Body of pancreas (tissue), 4 donors: ENCODE results near the gene SPIRE2. TPM values are rescaled to one million over a fixed set of nuclear protein-coding genes. Genes with fewer than 3 reads are reported as not detected.

Source experiments
- ATAC-seq: fragments of 150-250 bp; one replicate; pipeline ENCODE4 v1.9.1; 2016
- DNase-seq, 4 donors: peaks; one replicate each; pipeline ENCODE4 v3.0.0-alpha.2; 2019
- H3K27ac ChIP-seq, 4 donors: fragments of 200-600 bp; sonication (generic); 1 replicate in 3 of 4; 2 replicates in 1 of 4; pipeline versions ENCODE4 v1.5.1 to v1.6.1; 2016 to 2019; ENCODE audit warnings: mild to moderate bottlenecking in 1 of 4, mixed read lengths in 1 of 4, moderate library complexity in 1 of 4
- H3K27me3 ChIP-seq, 2 donors: fragments of 200-600 bp; sonication (generic); one replicate each; pipeline ENCODE4 v1.6.0; 2016; ENCODE audit warnings: mild to moderate bottlenecking in 1 of 2
- H3K36me3 ChIP-seq, 2 donors: fragments of 200-600 bp; sonication (generic); replicated peaks in 1 of 2; 2 replicates each; pipeline ENCODE4 v1.5.1; 2016; ENCODE audit warnings: low read depth in 2 of 2; ENCODE audit not compliant: insufficient read depth in 1 of 2
- H3K4me1 ChIP-seq: fragments of 200-600 bp; sonication (generic); one replicate; pipeline ENCODE4 v1.6.0; 2016
- H3K4me3 ChIP-seq, 2 donors: fragments of 200-600 bp; sonication (generic); 1 replicate in 1 of 2; 2 replicates in 1 of 2; pipeline ENCODE4 v1.5.1; 2016 to 2019
- H3K9me3 ChIP-seq, 3 donors: fragments of 200-600 bp; sonication (generic); 1 replicate in 2 of 3; 2 replicates in 1 of 3; pipeline ENCODE4 v1.5.1; 2016
- POLR2A ChIP-seq, 3 donors: fragments of 450-650 bp; IDR thresholded peaks; one replicate each; pipeline ENCODE4 v1.6.1; 2016; ENCODE audit warnings: antibody characterized with exemption in 3 of 3, mild to moderate bottlenecking in 2 of 3
- WGBS, 2 donors: methylation state at CpG; one replicate each; pipeline ENCODE4 v1.1.5; 2017; 5-methylcytosine and 5-hydroxymethylcytosine counted together
- intact Hi-C: fragments of 100-400 bp; cut with DNase I; formaldehyde crosslinking; loops from one replicate; pipeline ENCODE4 v1.15.1; 2023
- total RNA-seq, 2 donors: library from RNA; depleted of rRNA; stranded (reverse); fragments of >200 nt; gene quantifications; one replicate each; pipeline ENCODE4 v1.1.0, GENCODE V29; 2016
- TF ChIP-seq, protein P1 (sequence below), 7 experiments: fragments of 450-650 bp in 4 of 7; fragments of 200-600 bp in 3 of 7; sonication (generic) in 3 of 7; IDR thresholded peaks; one replicate each; pipeline ENCODE4 v1.5.1; 2016 to 2019; ENCODE audit warnings: antibody characterized with exemption in 7 of 7

Gene SPIRE2
- total RNA-seq, 2 donors from 2014 or later = 7.3 to 7.6 TPM

DNA sequence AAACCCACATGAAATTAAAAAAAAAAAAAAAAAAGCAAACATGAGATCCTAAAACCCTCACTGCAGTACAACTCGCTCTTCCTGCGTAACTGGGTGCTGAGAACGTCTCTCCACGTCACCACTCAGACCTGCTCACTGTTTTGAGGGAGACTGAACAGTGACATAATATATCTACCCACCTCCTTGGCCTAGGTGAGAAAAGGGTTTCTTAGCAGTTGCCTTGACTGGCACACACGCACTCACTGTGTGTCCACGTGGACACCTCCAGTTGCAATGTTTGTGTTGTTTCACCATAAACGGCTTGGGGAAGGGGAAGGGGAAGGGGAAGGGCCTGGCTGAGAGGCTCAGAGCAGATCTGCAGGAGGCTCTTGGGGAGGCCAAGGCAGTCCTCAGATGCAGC is 43.9 kb upstream of the SPIRE2 start:
- H3K27me3 ChIP-seq = no peaks in the 10 kb centered on the region
- H3K9me3 ChIP-seq = no peaks in the 10 kb centered on the region
- WGBS, 2 donors = 69 to 76% methylated on average over 7 of the region's 7 CpGs
- no peaks in the 10 kb centered on the region for H3K36me3 ChIP-seq
- intact Hi-C loops = no loop called here
- ATAC-seq (no peak), DNase-seq (no peak)
- TF ChIP-seq POLR2A (IDR thresholded peaks at IDR 0.05) = no peak
- TF ChIP-seq, protein P1, sequence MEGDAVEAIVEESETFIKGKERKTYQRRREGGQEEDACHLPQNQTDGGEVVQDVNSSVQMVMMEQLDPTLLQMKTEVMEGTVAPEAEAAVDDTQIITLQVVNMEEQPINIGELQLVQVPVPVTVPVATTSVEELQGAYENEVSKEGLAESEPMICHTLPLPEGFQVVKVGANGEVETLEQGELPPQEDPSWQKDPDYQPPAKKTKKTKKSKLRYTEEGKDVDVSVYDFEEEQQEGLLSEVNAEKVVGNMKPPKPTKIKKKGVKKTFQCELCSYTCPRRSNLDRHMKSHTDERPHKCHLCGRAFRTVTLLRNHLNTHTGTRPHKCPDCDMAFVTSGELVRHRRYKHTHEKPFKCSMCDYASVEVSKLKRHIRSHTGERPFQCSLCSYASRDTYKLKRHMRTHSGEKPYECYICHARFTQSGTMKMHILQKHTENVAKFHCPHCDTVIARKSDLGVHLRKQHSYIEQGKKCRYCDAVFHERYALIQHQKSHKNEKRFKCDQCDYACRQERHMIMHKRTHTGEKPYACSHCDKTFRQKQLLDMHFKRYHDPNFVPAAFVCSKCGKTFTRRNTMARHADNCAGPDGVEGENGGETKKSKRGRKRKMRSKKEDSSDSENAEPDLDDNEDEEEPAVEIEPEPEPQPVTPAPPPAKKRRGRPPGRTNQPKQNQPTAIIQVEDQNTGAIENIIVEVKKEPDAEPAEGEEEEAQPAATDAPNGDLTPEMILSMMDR (IDR thresholded peaks at IDR 0.05) = no peak
- no peak overlapping the region for H3K4me3 ChIP-seq
- H3K27ac ChIP-seq = no peak overlapping the region
- no peaks in the 10 kb centered on the region for H3K4me1 ChIP-seq

GRCh38 chr16:89785523-89786155 is 42.6 kb upstream of the SPIRE2 start:
- Histone ChIP-seq H3K4me3 (no peak overlapping the region), H3K27ac (no peak overlapping the region), H3K27me3 (no peaks in the 10 kb centered on the region), H3K9me3 (no peaks in the 10 kb centered on the region), H3K36me3 (no peaks in the 10 kb centered on the region), H3K4me1 (no peaks in the 10 kb centered on the region)
- TF ChIP-seq, protein P1 (IDR thresholded peaks at IDR 0.05) = no peak
- TF ChIP-seq POLR2A (IDR thresholded peaks at IDR 0.05) = no peak
- ATAC-seq (no peak), DNase-seq (peak in 2 of 4 donors; percentile 10 to 16)
- intact Hi-C loops = no loop called here
- 89 to 91% methylated on average over 10 to 11 of the region's 11 CpGs for WGBS, 2 donors

DNA sequence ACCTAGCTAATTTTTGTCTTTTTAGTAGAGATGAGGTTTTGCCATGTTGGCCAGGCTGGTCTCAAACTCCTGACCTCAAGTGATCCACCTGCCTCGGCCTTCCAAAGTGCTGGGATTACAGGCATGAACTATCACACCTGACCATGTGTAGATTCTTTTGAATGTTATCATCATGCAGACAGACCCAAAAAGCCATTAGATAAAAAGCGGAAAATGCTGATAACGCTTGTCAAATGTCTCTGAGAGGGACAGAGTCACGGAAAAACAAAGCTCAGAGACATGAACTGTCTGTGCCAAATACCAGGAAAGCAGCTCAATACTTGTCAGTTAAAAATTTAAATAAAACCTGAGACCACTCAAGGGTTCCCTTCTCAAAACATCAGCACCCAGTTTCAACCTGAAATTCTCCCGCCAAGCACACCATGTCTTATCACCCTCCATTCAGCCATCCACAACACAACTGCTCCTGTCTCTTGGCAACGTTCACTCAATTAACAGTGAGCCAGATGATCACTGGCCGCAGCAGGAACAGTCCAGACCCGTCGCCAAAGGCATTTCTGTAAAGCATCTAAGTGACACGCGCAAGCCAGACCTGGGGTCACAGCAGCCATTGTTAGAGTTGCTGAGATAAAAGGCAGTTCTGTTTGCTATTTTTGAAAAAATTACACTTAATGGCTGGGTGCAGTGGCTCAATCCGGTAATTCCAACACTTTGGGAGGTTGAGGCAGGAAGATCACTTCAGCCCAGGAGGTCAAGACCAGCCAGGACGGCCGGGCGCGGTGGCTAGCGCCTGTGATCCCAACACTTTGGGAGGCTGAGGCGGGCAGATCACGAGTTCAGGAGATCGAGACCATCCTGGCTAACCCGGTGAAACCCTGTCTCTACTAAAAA is 41.6 kb upstream of the SPIRE2 start:
- TF ChIP-seq, protein P1 (IDR thresholded peaks at IDR 0.05) = no peak
- TF ChIP-seq POLR2A (IDR thresholded peaks at IDR 0.05) = no peak
- 87 to 88% methylated on average over 16 to 21 of the region's 21 CpGs for WGBS, 2 donors
- ATAC-seq (no peak), DNase-seq (peak in 1 of 4 donors; percentile 6)
- Histone ChIP-seq H3K27me3 (no peaks in the 10 kb centered on the region), H3K27ac (no peak overlapping the region), H3K36me3 (no peaks in the 10 kb centered on the region), H3K9me3 (no peaks in the 10 kb centered on the region), H3K4me1 (no peaks in the 10 kb centered on the region), H3K4me3 (no peak overlapping the region)
- intact Hi-C loops = no loop called here

DNA sequence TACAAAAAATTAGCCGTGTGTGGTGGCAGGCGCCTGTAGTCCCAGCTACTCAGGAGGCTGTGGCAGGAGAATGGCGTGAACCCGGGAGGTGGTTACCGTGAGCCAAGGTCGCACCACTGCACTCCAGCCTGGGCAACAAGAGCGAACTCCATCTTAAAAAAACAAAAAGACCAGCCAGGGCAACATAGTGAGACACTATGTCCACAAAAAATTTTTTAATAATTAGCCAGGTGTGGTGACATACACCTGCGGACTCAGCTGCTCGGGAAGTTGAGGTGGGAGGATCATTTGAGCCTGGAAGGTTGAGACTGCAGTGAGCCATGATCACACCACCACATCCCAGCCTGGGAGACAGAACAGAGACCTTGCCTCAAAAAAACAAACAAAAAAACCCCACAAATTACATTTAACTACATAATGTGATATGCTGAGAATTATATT is 40.9 kb upstream of the SPIRE2 start:
- WGBS, 2 donors = 91 to 93% methylated on average over 9 of the region's 9 CpGs
- Histone ChIP-seq H3K27me3 (no peaks in the 10 kb centered on the region), H3K4me1 (no peaks in the 10 kb centered on the region), H3K9me3 (no peaks in the 10 kb centered on the region), H3K36me3 (no peaks in the 10 kb centered on the region), H3K27ac (no peak overlapping the region), H3K4me3 (no peak overlapping the region)
- TF ChIP-seq, protein P1 (IDR thresholded peaks at IDR 0.05) = no peak
- TF ChIP-seq POLR2A (IDR thresholded peaks at IDR 0.05) = no peak
- no peak for DNase-seq
- ATAC-seq = no peak
- intact Hi-C loops = no loop called here
